ENCODE data around the gene SOCS7.

SOCS7 gene

GRCh38 chr17:38361694-38362465 is 10.2 kb downstream of the SOCS7 start:
- H3K4me3 ChIP-seq (ENCODE audit: control insufficient read depth, low read depth, low read length): no peak overlapping the region
- TF ChIP-seq CTCF (IDR thresholded peaks at IDR 0.05; ENCODE audit: control insufficient read depth, insufficient read depth, low read depth, low read length, missing control alignments): no peak
- no peak for DNase-seq (ENCODE audit: low read depth)

GRCh38 chr17:38363016-38363415 is 11.4 kb downstream of the SOCS7 start:
- TF ChIP-seq CTCF (IDR thresholded peaks at IDR 0.05; ENCODE audit: control insufficient read depth, insufficient read depth, low read depth, low read length, missing control alignments): no peak
- H3K4me3 ChIP-seq (ENCODE audit: control insufficient read depth, low read depth, low read length): no peak overlapping the region
- DNase-seq (ENCODE audit: low read depth): no peak

- no peak for DNase-seq (ENCODE audit: low read depth)
- no peak overlapping the region for H3K4me3 ChIP-seq (ENCODE audit: control insufficient read depth, low read depth, low read length)
- TF ChIP-seq CTCF (IDR thresholded peaks at IDR 0.05; ENCODE audit: control insufficient read depth, insufficient read depth, low read depth, low read length, missing control alignments): no peak
Observed at GRCh38 chr17:38364741-38365140, 13.1 kb downstream of the SOCS7 start.

GRCh38 chr17:38369124-38369886 is 17.7 kb downstream of the SOCS7 start:
- TF ChIP-seq CTCF (IDR thresholded peaks at IDR 0.05; ENCODE audit: control insufficient read depth, insufficient read depth, low read depth, low read length, missing control alignments): no peak
- H3K4me3 ChIP-seq (ENCODE audit: control insufficient read depth, low read depth, low read length): no peak overlapping the region
- DNase-seq (ENCODE audit: low read depth): no peak

- no peak for TF ChIP-seq CTCF (IDR thresholded peaks at IDR 0.05; ENCODE audit: control insufficient read depth, insufficient read depth, low read depth, low read length, missing control alignments)
- no peak for DNase-seq (ENCODE audit: low read depth)
- no peak overlapping the region for H3K4me3 ChIP-seq (ENCODE audit: control insufficient read depth, low read depth, low read length)
Observed at GRCh38 chr17:38379448-38379847, 27.8 kb downstream of the SOCS7 start.

- TF ChIP-seq CTCF (IDR thresholded peaks at IDR 0.05; ENCODE audit: control insufficient read depth, insufficient read depth, low read depth, low read length, missing control alignments): no peak
- no peak overlapping the region for H3K4me3 ChIP-seq (ENCODE audit: control insufficient read depth, low read depth, low read length)
- no peak for DNase-seq (ENCODE audit: low read depth)
Observed at GRCh38 chr17:38395090-38395489, 43.4 kb downstream of the SOCS7 start.

Data from AG09309 (cell line).